MCF 10A (cell line): ENCODE measurements around the gene SMOC2. TPM values are rescaled to one million over a fixed set of nuclear protein-coding genes. Genes with fewer than 3 reads are reported as not detected.

Experiments used
- BruUV-seq: library from RNA; stranded (reverse); fragments of 400-500 nt; replicated peaks from 2 replicates; lab custom pipeline; 2021; lab: Mats Ljungman, UMichigan
- CTCF ChIA-PET: fragments of 300-600 bp; sonication (Branson Sonifier 250); formaldehyde crosslinking; extraction: SDS; loops from one replicate; lab custom pipeline; 2021; ENCODE audit warnings: antibody characterized with exemption, inconsistent platforms; lab: Yijun Ruan, JAX
- POLR2A ChIA-PET: fragments of 300-600, 350-650 bp; sonication (Branson Sonifier 250); formaldehyde crosslinking; extraction: SDS; loops from one replicate; lab custom pipeline; 2020; ENCODE audit warnings: antibody characterized with exemption, inconsistent platforms; lab: Yijun Ruan, JAX
- DNase-seq: peaks from one replicate; pipeline ENCODE4 v3.0.0-alpha.2; 2018; ENCODE audit not compliant: unreplicated experiment
- H3K27ac Mint-ChIP-seq: one replicate; pipeline ENCODE4 v1.8.0; 2022; ENCODE audit warnings: mild to moderate bottlenecking, low read depth, mixed read lengths; ENCODE audit not compliant: unreplicated experiment
- H3K27me3 Mint-ChIP-seq: one replicate; pipeline ENCODE4 v1.8.0; 2022; ENCODE audit warnings: mixed read lengths; ENCODE audit not compliant: insufficient read depth, unreplicated experiment
- H3K36me3 Mint-ChIP-seq: one replicate; pipeline ENCODE4 v1.8.0; 2022; ENCODE audit warnings: mild to moderate bottlenecking, moderate library complexity, mixed read lengths; ENCODE audit not compliant: insufficient read depth, unreplicated experiment
- H3K4me1 Mint-ChIP-seq: one replicate; pipeline ENCODE4 v1.8.0; 2022; ENCODE audit warnings: mixed read lengths; ENCODE audit not compliant: insufficient read depth, unreplicated experiment
- H3K4me3 Mint-ChIP-seq: one replicate; pipeline ENCODE4 v1.8.0; 2022; ENCODE audit warnings: mild to moderate bottlenecking, moderate library complexity, mixed read lengths; ENCODE audit not compliant: unreplicated experiment
- H3K9me3 Mint-ChIP-seq: one replicate; pipeline ENCODE4 v1.8.0; 2022; ENCODE audit warnings: mixed read lengths; ENCODE audit not compliant: unreplicated experiment
- CTCF ChIP-seq: fragments of 200-600 bp; IDR thresholded peaks from one replicate; pipeline ENCODE4 v1.8.0; 2022; ENCODE audit warnings: antibody characterized with exemption, mild to moderate bottlenecking; ENCODE audit not compliant: unreplicated experiment
- intact Hi-C: fragments of 100-400 bp; cut with micrococcal nuclease; formaldehyde crosslinking; loops from 2 replicates; pipeline ENCODE4 v1.14.1; 2022
- total RNA-seq: library from RNA; stranded (reverse); gene quantifications from 2 replicates; pipeline ENCODE4 v1.2.3, GENCODE V29; 2022

Gene SMOC2
- total RNA-seq, 1 experiment from 2014 or later = not detected

GRCh38 chr6:168438783-168439520 is 2.0 kb upstream of the SMOC2 start:
- H3K9me3 Mint-ChIP-seq = no peaks in the 10 kb centered on the region
- peaks cover 88% of the 10 kb centered on the region for H3K27me3 Mint-ChIP-seq
- no peak overlapping the region for H3K27ac Mint-ChIP-seq
- ChIA-PET POLR2A (no interaction called here), CTCF (interaction anchor here (0.7 kb wide), 1 partner anchor 286 kb away, joined by 4 read pairs; no protein-coding TSS in a partner anchor)
- no peak overlapping the region for H3K4me3 Mint-ChIP-seq
- H3K36me3 Mint-ChIP-seq = no peaks in the 10 kb centered on the region
- H3K4me1 Mint-ChIP-seq = no peaks in the 10 kb centered on the region
- TF ChIP-seq CTCF = no peak
- intact Hi-C loops = no loop called here
- no TSS peak for BruUV-seq
- DNase-seq = no peak

GRCh38 chr6:168439794-168440450 is 1.1 kb upstream of the SMOC2 start:
- Mint-ChIP-seq H3K27me3 (peaks cover 88% of the 10 kb centered on the region), H3K27ac (no peak overlapping the region)
- intact Hi-C loops = no loop called here

GRCh38 chr6:168441434-168442391 is 729 bp downstream of the SMOC2 start:
- DNase-seq = no peak
- Mint-ChIP-seq H3K27ac (no peak overlapping the region), H3K4me3 (no peak overlapping the region), H3K9me3 (no peaks in the 10 kb centered on the region), H3K4me1 (no peaks in the 10 kb centered on the region), H3K36me3 (no peaks in the 10 kb centered on the region), H3K27me3 (peaks cover 88% of the 10 kb centered on the region)
- CTCF ChIA-PET = no interaction called here
- TF ChIP-seq CTCF = no peak
- intact Hi-C loops = no loop called here
- POLR2A ChIA-PET = no interaction called here
- no TSS peak for BruUV-seq

More at GRCh38 chr6:168439794-168440450, 1.1 kb upstream of the SMOC2 start:
- no peaks in the 10 kb centered on the region for H3K9me3 Mint-ChIP-seq
- H3K4me3 Mint-ChIP-seq = no peak overlapping the region
- POLR2A ChIA-PET = no interaction called here
- no peak for DNase-seq
- H3K4me1 Mint-ChIP-seq = no peaks in the 10 kb centered on the region
- H3K36me3 Mint-ChIP-seq = no peaks in the 10 kb centered on the region
- TF ChIP-seq CTCF = no peak
- CTCF ChIA-PET = interaction anchor here (0.6 kb wide), 1 partner anchor 1658 kb away, joined by 3 read pairs; no protein-coding TSS in a partner anchor
- no TSS peak for BruUV-seq
